Neural progenitor cell (in vitro differentiated cells): ENCODE results near the gene FBXO33.

Experiments used
- CTCF ChIP-seq: fragments of 200-600 bp; sonication (generic); IDR thresholded peaks from 2 replicates; pipeline ENCODE4 v1.5.1; 2017; ENCODE audit warnings: antibody characterized with exemption, mild to moderate bottlenecking
- EZH2 ChIP-seq: fragments of 200-600 bp; sonication (generic); IDR thresholded peaks from 2 replicates; pipeline ENCODE4 v1.6.1; 2017; ENCODE audit warnings: antibody characterized with exemption, mild to moderate bottlenecking, moderate library complexity
- EZH2phosphoT487 ChIP-seq: fragments of 200-600 bp; sonication (generic); IDR thresholded peaks from 2 replicates; pipeline ENCODE4 v1.6.1; 2017; ENCODE audit warnings: antibody characterized with exemption

GRCh38 chr14:39454906-39455539 lies 22.8 kb upstream of the FBXO33 start:
- no peak for TF ChIP-seq CTCF
- TF ChIP-seq EZH2, result no peak
- no peak for TF ChIP-seq EZH2phosphoT487
